ENCODE measurements around the gene PEDS1. TPM values are rescaled to one million over a fixed set of nuclear protein-coding genes. Genes with fewer than 3 reads are reported as not detected.

The PEDS1 gene
- total and polyA plus RNA-seq, 2 of the 13 experiments (the other 11 are each of a cell fraction or from before 2014, with no cell fraction given), result 30.5 to 93.9 TPM

DNA sequence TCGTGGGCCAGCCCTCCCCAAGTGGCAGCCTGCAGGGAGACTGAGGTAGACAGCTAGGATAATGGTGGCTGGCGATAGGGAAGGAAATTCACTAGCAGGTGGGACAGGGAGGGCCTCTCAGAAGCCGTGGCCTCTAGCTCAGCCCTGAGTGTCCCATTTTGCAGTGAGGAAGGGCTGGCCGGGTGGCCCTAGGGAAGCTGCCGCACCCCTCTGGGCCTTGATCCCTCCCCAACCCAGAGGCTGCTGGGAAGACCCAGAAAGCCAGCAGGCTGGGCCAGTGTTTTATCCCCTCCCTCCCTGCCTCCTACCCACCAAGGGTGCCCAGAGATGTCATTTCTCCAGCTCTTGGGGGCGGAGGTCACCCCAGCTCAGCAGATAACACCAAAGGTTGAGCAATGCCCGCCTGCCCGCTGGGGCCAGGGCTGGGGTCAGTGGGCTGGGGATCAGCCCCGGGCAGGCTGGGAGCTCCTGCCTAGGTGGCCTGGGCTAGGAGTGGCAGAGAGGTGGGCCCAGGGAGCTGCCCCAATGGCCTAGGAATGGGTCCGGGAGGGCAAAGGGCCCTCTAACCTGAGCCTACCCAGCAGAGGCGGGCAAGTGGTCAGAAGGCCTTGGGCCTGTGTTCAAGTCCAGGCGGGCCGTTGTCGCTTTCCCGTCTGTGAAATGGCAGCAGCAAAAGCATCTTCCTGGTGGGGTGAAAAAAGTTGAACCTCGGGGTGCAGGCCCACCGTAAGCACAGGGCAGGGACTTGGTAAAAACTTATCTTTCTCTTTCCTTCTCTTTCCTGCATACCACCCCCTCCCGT, 35.6 kb upstream of the PEDS1 start (continued):
- TF ChIP-seq, protein P1, sequence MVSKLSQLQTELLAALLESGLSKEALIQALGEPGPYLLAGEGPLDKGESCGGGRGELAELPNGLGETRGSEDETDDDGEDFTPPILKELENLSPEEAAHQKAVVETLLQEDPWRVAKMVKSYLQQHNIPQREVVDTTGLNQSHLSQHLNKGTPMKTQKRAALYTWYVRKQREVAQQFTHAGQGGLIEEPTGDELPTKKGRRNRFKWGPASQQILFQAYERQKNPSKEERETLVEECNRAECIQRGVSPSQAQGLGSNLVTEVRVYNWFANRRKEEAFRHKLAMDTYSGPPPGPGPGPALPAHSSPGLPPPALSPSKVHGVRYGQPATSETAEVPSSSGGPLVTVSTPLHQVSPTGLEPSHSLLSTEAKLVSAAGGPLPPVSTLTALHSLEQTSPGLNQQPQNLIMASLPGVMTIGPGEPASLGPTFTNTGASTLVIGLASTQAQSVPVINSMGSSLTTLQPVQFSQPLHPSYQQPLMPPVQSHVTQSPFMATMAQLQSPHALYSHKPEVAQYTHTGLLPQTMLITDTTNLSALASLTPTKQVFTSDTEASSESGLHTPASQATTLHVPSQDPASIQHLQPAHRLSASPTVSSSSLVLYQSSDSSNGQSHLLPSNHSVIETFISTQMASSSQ (IDR thresholded peaks at IDR 0.05; ENCODE audit: low read depth), result no peak; the same call in 1 of the 2 replicates
- TF ChIP-seq, protein P1 (CRISPR knock-in tag; IDR thresholded peaks at IDR 0.05; ENCODE audit: borderline replicate concordance), result peak; percentile 90
- TF ChIP-seq ZFY (CRISPR knock-in tag; IDR thresholded peaks at IDR 0.05) (peak; percentile 70), ELF3 (CRISPR knock-in tag; IDR thresholded peaks at IDR 0.05) (peak; percentile 82), ZNF549 (CRISPR knock-in tag; IDR thresholded peaks at IDR 0.05) (no peak), PITX1 (CRISPR knock-in tag; IDR thresholded peaks at IDR 0.05) (peak; percentile 98), PHB2 (IDR thresholded peaks at IDR 0.05; ENCODE audit: partially characterized antibody) (no peak), KLF13 (CRISPR knock-in tag; IDR thresholded peaks at IDR 0.05) (0 out of 2 replicates have a peak, but pooled peaks have one; percentile 20), TSC22D2 (CRISPR knock-in tag; IDR thresholded peaks at IDR 0.05; ENCODE audit: borderline replicate concordance) (peak; percentile 75; the same call in 1 of the 2 replicates), ZSCAN22 (CRISPR knock-in tag; IDR thresholded peaks at IDR 0.05) (peak; percentile 77; the same call in 1 of the 2 replicates), ZNF614 (CRISPR knock-in tag; IDR thresholded peaks at IDR 0.05; ENCODE audit: borderline replicate concordance) (peak; percentile 96), ZSCAN31 (CRISPR knock-in tag; IDR thresholded peaks at IDR 0.05; ENCODE audit: low read depth) (peak; percentile 94; the same call in 1 of the 2 replicates), XBP1 (CRISPR knock-in tag; IDR thresholded peaks at IDR 0.05) (no peak), JARID2 (CRISPR knock-in tag; IDR thresholded peaks at IDR 0.05; ENCODE audit: insufficient replicate concordance) (no peak), GLI4 (CRISPR knock-in tag; IDR thresholded peaks at IDR 0.05; ENCODE audit: borderline replicate concordance) (no peak), MED1 (CRISPR knock-in tag; IDR thresholded peaks at IDR 0.05) (peak; percentile 97), EHMT2 (IDR thresholded peaks at IDR 0.05; ENCODE audit: borderline replicate concordance, low read depth, low read length) (no peak), SMYD3 (CRISPR knock-in tag; IDR thresholded peaks at IDR 0.05) (no peak), ZNF782 (CRISPR knock-in tag; IDR thresholded peaks at IDR 0.05; ENCODE audit: borderline replicate concordance) (peak; percentile 97), TBP (CRISPR knock-in tag; IDR thresholded peaks at IDR 0.05) (0 out of 2 replicates have a peak, but pooled peaks have one; percentile 75), NFYB (CRISPR knock-in tag; IDR thresholded peaks at IDR 0.05) (no peak)
- TF ChIP-seq, protein P2, sequence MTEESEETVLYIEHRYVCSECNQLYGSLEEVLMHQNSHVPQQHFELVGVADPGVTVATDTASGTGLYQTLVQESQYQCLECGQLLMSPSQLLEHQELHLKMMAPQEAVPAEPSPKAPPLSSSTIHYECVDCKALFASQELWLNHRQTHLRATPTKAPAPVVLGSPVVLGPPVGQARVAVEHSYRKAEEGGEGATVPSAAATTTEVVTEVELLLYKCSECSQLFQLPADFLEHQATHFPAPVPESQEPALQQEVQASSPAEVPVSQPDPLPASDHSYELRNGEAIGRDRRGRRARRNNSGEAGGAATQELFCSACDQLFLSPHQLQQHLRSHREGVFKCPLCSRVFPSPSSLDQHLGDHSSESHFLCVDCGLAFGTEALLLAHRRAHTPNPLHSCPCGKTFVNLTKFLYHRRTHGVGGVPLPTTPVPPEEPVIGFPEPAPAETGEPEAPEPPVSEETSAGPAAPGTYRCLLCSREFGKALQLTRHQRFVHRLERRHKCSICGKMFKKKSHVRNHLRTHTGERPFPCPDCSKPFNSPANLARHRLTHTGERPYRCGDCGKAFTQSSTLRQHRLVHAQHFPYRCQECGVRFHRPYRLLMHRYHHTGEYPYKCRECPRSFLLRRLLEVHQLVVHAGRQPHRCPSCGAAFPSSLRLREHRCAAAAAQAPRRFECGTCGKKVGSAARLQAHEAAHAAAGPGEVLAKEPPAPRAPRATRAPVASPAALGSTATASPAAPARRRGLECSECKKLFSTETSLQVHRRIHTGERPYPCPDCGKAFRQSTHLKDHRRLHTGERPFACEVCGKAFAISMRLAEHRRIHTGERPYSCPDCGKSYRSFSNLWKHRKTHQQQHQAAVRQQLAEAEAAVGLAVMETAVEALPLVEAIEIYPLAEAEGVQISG (CRISPR knock-in tag; IDR thresholded peaks at IDR 0.05), result peak; percentile 86
- TF ChIP-seq, protein P3, sequence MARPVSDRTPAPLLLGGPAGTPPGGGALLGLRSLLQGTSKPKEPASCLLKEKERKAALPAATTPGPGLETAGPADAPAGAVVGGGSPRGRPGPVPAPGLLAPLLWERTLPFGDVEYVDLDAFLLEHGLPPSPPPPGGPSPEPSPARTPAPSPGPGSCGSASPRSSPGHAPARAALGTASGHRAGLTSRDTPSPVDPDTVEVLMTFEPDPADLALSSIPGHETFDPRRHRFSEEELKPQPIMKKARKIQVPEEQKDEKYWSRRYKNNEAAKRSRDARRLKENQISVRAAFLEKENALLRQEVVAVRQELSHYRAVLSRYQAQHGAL (CRISPR knock-in tag; IDR thresholded peaks at IDR 0.05; ENCODE audit: not compliant biosample characterization), result no peak

Measured in HepG2 (cell line).